Breast epithelium (tissue), 3 donors: ENCODE data around the gene LEO1.

Experiments
- POLR2A ChIP-seq: fragments of 450-650 bp; IDR thresholded peaks from one replicate; pipeline ENCODE4 v1.6.1; 2016; ENCODE audit warnings: antibody characterized with exemption, mild to moderate bottlenecking, moderate library complexity
- TF ChIP-seq, protein P1 (sequence below), 3 donors: fragments of 450-650 bp; IDR thresholded peaks; one replicate each; pipeline ENCODE4 v1.5.1; 2016 to 2017; ENCODE audit warnings: antibody characterized with exemption in 3 of 3, mild to moderate bottlenecking in 3 of 3, moderate library complexity in 3 of 3

DNA sequence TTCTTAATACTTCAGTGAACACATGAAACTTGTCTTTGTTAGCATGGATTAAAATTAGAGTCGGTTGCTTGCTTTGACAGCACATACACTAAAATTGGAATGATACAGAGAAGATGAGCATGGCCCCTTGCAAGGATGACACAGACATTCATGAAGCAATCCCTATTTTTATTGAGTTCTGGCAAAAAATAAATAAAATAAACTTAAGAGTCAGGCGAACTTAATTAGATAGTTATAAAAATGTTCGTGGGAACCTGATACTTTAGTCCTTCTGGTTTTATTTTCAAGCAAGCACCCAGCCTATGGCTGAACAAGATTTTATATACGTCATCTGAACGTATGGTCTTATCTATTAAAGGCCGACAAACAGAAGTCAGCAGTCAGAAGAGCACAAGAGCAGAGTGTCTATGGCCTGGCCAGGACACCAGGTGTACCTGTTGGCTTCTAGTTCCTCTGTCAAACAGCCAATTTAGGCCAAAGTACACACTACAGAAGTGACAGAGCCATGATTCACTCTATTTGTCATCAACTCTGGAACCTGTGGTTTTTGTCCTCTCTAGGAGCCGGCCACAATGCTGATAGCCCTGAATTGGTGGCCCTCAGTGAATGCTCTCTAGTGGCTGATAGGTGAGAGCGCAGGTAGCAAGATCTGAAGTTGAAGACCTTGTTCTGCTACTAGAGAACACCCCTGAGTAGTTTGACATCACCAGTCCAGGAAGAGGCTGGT, 64.3 kb downstream of the LEO1 start:
- TF ChIP-seq, protein P1, sequence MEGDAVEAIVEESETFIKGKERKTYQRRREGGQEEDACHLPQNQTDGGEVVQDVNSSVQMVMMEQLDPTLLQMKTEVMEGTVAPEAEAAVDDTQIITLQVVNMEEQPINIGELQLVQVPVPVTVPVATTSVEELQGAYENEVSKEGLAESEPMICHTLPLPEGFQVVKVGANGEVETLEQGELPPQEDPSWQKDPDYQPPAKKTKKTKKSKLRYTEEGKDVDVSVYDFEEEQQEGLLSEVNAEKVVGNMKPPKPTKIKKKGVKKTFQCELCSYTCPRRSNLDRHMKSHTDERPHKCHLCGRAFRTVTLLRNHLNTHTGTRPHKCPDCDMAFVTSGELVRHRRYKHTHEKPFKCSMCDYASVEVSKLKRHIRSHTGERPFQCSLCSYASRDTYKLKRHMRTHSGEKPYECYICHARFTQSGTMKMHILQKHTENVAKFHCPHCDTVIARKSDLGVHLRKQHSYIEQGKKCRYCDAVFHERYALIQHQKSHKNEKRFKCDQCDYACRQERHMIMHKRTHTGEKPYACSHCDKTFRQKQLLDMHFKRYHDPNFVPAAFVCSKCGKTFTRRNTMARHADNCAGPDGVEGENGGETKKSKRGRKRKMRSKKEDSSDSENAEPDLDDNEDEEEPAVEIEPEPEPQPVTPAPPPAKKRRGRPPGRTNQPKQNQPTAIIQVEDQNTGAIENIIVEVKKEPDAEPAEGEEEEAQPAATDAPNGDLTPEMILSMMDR (IDR thresholded peaks at IDR 0.05) = peak in 1 of 3 donors; percentile 12
- no peak for TF ChIP-seq POLR2A
